HG03135 (cell line): ENCODE measurements around the gene ARSA.

Experiments
- ATAC-seq: cut with Tn5 transposase; IDR thresholded peaks from one replicate; pipeline ENCODE4 v1.9.1; 2021; ENCODE audit warnings: mild to moderate bottlenecking, moderate library complexity; ENCODE audit not compliant: unreplicated experiment

The ARSA gene

DNA sequence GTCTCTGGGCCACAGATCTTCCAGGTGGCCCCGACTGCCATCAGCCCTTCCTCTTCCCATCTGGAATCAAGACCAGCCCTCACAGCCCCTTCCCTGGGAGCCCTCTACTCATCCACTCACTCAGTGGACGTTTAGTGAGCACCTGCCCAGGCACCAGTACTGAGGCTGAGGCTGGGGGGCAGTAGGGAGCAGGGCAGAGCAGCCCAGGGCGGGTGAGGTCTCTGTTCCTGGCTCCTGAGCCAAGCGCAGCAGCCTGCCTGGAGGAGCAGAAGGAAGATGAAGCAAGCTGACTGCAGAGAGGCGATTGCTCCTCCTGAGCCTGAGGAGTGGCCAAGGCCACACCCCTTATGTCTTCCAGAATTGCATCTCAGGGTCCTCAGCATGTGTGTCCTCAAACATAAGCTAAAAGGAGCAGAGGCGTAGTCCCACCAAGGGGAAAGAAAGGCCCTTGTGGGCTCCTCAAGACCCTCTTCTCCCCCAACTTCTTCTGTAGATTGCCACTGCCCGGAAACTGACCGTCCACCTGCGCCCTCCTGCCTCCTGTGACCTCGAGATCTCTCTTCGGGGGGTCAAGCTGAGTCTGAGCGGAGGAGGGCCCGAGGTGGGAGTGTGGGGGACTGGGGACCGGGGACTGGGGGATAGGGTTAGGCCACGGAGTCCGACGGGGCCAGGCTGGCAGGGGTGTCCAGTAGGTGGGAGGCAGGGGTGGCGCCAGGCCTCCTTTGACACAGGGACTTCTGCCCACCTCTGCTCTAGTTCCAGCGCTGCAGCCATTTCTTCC is 21.6 kb downstream of the ARSA start:
- no peak for ATAC-seq

DNA sequence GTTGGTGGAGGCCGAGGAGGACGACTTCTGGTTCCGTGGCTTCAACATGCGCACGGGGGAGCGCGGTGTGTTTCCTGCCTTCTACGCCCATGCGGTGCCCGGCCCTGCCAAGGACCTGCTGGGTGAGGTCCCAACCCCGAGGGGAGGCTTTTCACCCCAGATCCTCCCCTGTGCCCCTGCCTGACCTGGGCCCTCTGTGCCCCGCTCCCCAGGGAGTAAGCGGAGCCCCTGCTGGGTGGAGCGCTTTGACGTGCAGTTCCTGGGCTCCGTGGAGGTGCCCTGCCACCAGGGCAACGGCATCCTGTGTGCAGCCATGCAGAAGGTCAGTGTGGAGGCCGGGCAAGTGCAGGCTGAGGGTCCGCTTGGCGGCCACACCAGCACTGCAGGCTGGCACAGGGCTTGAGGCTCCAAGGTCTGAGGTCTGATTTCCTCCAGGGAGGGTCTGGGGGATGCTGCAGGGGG is 22.3 kb downstream of the ARSA start:
- no peak for ATAC-seq

DNA sequence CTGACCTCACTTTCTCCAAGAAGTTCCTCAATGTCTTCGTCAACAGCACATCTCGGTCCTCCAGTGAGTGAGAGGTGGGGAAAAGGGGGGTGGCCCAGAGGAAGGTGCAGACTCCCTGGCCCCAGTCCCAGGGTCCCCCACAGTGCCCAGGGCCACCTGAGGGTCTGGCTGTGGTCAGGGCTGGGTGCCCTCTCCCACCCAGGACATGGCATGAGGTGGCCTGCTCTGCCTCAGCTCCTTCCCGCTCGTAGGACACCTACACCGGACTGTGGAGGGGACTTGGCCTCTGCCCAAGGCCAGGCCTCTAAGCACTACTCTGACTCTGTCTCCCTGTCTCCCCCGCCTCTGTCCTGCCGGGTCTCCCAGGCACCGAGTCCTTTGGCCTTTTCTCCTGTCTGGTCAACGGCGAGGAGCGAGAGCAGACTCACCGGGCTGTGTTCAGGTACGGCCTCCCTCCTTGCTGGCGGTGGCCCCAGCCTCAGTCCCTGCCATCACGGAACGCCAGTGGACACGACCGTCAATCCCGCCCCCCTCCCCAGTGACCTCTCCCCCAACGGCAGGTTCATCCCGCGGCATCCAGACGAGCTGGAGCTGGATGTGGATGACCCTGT is 22.8 kb downstream of the ARSA start:
- ATAC-seq, result no peak

DNA sequence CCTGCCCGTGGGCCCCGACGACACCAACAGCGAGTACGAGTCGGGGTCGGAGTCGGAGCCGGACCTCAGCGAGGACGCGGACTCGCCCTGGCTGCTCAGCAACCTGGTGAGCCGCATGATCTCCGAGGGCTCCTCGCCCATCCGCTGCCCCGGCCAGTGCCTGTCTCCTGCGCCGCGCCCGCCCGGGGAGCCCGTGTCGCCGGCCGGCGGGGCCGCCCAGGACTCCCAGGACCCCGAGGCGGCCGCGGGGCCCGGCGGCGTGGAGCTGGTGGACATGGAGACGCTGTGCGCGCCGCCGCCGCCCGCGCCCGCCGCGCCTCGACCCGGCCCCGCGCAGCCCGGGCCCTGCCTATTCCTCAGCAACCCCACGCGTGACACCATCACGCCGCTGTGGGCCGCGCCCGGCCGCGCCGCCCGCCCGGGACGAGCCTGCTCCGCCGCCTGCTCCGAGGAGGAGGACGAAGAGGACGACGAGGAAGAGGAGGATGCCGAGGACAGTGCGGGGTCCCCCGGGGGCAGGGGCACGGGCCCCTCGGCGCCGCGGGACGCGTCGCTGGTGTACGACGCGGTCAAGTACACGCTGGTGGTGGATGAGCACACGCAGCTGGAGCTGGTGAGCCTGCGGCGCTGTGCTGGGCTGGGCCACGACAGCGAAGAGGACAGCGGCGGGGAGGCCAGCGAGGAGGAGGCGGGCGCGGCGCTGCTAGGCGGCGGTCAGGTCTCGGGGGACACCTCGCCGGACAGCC is 23.5 kb downstream of the ARSA start:
- no peak for ATAC-seq

DNA sequence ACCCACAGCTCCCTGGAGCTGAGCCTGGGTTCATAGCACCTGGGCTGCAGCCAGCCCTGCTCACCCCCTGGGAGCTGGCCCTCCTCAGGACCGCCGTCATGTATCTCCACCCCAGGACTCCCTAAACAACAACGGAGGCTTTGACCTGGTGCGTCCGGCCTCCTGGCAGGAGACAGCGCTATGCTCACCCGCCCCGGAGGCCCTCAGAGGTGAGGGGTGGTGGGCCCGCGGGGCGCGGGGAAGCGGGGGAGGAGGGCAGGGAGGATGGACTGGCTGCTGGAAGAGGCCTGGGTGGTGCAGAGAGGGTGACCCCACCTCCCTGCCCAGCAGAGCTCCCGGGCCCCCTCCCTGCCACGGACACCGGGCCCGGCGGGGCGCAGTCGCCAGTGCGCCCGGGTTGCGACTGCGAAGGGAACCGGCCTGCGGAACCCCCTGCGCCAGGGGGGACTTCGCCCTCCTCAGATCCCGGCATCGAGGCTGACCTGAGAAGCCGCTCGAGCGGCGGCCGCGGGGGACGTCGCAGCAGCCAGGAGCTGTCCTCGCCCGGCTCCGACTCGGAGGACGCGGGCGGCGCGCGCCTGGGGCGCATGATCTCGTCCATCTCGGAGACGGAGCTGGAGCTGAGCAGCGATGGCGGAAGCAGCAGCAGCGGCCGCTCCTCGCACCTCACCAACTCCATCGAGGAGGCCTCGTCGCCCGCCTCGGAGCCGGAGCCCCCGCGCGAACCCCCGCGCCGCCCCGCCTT is 24.3 kb downstream of the ARSA start:
- no peak for ATAC-seq

DNA sequence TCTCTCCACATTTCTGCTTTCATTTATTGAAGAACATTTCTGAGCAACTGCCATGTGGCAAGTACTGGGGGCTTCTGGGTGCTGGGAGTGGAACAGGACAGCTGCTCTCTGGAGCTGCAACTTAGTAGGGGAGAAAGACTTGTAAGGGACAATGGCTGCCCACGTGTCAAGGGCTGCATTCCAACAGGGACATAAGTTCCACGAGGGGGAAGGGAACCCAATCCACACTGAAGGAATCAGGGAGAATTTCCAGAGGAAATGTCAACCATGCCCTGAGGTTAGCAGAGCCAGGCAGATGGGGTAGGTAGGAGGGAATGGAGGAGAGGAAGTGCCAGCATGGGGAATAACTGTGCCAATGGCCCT is 25.6 kb downstream of the ARSA start:
- no peak for ATAC-seq

DNA sequence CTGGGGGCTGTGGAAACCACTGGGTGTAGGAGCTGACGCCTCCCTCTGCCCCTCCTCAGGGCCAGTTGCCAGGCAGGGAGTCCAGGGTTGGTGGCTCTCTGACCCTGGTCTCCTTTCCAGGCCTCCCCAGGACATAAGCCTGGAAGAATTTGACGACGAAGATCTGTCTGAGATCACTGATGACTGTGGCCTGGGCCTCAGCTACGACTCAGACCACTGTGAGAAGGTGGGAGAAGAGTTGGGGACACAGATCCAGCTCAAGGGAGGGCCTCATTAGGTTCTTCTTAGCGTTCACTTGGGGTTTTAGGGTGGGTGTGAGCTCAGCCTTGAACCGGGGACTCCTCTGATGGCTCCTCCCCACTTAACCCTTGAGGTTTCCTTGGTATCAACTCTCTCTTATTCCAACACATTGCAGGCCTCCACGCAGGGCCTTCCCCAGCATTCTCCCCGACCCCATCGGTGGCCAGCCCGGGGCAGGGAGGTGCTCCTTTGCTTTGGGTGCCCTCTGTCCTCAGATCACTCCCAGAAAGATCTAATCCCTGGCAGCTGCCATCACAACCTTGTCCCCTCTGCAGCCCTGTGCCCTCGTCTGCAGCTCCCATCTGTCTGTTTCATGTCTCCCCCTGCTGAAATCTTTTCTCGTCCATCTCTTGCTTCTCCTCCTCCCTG is 26.1 kb downstream of the ARSA start:
- ATAC-seq, result no peak

DNA sequence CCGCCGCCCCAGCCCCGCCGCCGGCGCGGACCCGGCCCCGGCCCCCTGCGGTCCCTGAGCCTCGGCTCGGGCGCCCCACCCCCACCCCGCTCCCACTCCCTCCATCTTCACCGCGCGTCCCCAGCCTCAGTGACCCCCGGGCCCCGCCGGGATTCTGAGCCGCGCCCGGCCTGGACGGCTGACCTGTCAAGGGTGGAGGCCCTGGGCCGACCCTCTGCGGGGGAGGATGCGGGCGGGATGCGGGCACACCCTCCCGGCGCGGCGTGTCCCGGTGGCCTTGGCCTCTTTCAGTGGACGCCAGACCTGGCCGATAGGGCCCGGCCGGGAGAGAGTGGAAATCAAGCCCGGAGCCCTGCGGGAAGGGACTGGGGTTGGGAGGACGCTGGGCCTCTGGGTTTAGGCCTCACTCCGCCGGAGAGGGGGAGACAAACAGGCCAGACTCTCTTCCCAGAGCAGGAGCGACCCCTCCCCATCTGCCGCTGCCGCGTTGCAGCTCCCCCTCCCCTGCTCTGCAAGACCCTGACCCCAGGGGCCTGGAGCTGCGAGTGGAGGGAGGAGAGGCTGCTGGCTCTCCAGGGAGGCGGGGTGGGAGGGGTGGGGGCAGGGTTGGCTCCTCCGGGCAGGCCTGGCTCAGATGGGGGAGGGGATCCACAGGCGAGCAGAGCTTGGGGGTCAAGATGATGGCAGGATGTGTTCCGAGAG is 26.8 kb downstream of the ARSA start:
- ATAC-seq, result no peak

DNA sequence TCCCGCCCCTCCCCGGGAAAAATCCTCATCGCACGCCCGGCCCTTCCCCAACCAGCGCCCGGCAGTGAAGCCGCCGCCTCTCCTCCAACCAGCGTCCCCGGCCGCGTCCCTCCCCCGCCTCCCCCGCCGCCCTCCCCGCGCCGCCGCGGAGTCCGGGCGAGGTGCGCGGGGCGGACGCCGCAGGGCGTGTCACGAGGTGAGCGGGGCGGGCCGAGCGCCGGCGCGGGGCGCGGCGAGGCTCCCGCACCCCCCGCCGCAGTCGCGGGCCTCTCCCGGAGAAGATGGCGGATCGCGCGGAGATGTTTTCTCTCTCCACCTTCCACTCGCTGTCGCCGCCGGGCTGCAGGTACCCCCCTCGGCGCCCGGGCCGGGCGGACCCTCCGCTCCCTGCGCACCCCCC is 27.4 kb downstream of the ARSA start, which contains the start of gene MAPK8IP2:
MAPK8IP2 (plus strand) TSS at position 256 of the 400 bp plus-strand sequence; CDS start at position 282, 26 bp downstream.
- ATAC-seq, result no peak

DNA sequence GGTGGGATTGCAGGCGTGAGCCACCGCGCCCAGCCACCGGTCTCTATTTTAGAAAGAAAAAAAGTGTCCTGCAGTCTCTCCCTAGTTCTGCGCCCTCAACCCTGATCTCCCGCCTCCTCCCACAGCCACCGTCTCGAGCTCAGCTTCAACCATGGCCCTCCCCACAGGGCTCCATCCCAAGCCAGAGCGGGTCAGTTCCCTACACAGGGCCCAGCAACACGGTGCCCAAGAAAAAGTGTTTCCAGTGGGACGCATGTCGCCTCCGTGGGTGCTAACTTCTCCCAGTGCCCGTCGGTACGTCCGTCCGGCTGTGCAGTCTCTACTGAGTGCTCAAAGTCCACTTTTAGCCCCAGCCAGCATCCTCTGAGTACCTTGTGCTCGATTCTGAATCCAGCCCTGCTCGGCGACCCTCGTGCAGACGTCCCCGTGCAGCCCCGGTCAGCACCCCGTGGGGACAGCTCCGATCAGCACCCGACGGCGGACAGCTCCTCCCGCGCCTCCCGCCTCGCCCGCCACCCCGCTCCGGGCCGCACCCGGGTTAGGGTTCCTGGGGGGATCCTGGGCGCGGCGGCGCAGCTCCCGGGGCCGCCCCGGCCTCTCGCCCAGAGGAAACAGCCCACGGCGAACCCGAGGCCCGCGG is 28.0 kb downstream of the ARSA start:
- ATAC-seq, result no peak

DNA sequence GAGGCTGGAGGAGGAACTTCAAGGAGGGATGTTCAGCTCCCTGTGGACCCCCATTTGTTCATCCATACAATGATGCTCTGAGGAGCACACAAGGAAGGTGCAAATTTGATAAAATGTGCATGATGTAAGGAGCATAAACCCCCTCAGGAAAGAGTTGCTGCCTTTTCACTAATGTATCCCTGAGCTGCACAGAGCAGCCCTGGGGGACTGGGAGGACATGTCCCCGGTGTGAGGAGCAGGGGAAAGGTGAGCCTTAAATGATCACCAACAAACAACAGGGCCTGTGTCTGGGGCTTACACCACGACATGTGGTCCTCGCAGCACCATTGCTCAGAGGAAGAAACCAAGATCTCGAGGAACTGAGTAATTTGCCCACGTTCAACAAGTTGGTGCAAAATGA is 30.9 kb downstream of the ARSA start:
- ATAC-seq, result no peak

DNA sequence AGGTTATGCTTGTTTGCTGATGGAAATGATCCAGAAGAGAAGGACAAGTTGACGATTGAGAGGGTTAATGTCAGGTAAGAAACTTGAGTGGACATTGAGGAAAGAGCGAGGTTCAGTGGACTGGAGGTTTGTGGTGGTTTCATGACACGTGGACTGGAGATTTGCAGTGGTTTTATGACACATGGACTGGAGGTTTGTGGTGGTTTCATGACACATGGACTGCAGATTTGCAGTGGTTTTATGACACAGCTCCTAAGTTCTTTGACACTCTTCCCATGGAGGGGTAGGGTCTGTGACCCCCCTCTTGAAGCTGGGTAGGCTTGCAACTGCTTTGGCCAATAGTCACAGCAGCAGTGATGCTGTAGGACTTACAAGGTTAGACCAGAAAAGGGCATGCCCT is 32.8 kb downstream of the ARSA start:
- ATAC-seq, result no peak

DNA sequence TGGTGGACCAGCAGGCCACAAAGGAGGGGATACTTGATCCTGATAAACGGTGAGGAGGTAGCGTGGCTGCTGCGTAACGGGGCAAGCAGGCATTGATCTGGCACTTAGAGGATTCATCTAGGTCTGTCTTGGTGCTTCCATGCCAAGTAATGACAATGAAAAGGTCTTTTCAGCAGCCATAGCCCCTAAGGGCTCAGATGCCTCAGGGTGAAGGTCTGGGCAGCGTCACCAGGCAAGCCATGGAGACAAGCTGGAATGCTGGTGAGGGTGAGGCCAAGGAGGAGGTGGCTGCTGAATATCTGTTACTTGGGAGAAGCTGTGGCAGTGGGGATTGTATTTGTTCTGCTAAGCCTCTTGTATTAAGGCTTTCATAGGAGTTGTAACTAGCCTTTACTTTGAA is 40.5 kb downstream of the ARSA start:
- ATAC-seq, result no peak

DNA sequence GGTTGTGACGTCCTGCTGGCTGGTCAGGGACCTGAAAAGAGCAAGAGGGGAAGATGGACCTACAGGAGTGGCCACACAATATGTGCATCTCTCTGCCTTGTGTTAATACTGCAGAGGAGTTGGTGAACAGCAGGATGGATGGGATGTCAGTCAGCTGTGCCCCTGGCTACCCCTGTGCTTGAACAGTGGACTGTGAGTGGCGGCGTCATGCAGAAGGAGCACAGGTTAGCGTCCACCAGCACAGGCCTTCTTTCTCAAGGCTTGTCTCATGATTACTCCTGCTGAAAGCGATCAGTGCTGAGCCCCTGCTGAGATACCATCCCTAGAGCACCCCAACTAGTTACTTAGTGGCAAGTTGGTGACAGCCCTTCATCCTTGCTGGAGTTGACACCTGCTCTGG is 41.5 kb downstream of the ARSA start:
- ATAC-seq, result no peak

DNA sequence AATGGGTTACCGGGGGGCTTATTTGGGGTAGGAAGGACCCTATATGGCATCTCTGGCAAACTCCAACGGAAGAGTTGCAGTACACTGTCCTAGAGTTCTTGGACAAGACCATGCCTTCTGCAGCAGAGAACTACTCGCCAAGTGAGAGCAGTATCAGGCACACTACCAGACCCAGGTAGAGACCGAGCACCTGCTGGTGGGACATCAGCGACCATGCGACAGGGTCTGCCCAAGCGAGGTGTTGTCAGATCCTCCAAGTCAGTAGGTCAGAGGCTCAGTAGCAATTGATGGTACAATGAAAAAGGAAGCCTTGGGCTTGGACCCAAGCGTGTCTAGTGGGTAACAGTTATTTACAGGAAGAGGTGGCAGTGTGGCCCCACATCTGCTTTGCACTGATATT is 42.2 kb downstream of the ARSA start:
- no peak for ATAC-seq

DNA sequence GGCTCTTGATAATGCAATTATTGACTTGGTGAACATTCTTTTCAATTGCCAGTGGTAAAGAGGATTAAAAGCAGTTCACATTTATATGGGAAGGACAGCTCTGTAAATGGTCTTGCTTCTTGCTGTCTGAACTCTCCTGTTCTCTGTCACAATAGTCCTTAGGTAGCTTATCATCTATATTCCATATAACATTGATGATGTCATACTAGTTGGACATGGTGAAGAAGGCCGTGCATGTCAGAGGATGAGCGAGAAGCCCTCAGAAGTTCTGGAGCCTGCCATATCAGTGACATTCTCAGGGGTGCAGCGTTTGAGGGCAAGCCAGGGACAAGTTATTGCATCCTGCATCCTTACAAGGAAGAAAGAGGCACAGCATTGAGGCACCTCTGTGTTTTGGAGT is 42.7 kb downstream of the ARSA start:
- no peak for ATAC-seq

DNA sequence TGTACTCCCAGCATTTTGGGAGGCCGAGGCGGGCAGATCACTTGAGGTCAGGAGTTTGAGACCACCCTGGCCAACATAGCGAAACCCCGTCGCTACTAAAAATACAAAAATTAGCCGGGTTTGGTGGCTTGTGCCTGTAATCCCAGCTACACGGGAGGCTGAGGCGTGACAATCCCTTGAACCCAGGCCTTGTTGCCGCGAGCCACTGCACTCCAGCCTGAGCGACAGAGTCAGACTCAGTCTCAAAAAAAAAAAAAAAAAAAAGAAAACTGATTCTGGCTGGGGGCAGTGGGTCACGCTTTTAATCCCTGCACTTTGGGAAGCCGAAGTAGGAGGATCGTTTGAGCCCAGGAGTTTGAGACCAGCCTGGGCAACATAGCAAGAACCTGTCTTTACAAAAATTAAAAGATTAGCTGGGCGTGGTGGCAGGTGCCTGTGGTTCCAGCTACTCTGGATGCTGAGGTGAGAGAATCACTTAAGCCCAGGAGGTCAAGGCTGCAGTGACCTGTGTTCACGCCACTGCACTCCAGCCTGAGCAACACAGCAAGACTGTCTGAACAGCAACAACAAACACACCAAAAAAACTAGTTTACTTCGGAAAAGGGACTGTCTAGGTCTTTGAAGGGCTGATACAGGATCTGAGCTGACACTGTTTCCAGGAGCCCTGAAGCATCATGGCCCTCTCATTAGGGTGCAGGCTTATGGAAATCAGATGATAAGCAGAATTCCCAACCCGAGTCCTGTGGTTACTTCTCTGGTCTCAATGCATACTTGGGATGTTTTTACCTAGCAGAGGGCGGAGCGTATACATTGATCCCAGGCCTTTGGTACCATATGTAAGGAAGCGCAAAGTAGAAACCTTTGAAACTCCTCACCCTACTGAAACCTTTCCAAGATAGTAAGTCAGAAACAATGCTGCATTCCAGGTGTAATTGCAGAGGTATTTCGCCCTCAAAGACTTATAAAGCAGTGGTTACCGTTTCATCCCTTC is 43.6 kb downstream of the ARSA start:
- no peak for ATAC-seq

DNA sequence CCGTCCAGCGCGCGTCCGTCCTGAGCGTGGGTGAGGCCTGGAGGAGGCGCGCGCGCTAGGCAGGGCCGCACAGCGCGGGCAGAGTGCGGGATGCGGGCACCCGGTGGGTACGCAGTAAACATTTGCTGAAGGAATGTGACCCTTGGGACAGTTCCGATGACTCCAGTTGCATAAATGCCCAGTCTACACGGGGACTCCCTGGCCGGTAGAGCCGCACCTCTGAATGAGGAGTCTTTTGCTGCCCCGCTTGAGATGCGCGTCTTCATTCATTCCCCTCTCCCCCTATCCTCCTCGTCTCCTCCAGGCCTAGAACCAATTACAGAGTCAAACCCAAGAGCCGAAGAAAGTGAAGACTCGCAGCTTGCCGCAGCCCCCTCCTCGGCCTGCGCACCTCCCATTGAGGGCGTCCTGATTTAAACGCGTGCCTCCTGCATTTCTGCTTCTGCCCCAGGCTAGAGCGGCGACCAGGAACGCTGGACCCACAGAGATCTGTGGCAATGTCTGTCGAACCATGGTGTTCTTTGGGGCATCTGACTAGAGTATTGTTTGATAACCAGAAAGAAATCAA is 44.6 kb downstream of the ARSA start:
- ATAC-seq, result peak; percentile 13
